Suprapubic skin (tissue), 4 donors: Measurements from ENCODE around the gene CHRND.

Experiments
- POLR2A ChIP-seq, 2 donors: fragments of 450-650 bp; IDR thresholded peaks; one replicate each; pipeline ENCODE4 v1.6.1; 2017; ENCODE audit warnings: antibody characterized with exemption in 2 of 2, mild to moderate bottlenecking in 2 of 2, moderate library complexity in 2 of 2
- POLR2AphosphoS5 ChIP-seq, 3 donors: sonication (generic); formaldehyde crosslinking; IDR thresholded peaks; one replicate each; pipeline ENCODE4 v1.6.1; 2017; ENCODE audit warnings: antibody characterized with exemption in 3 of 3
- TF ChIP-seq, protein P1 (sequence below), 2 donors: fragments of 200-600 bp in 1 of 2; fragments of 450-650 bp in 1 of 2; sonication (generic) in 1 of 2; IDR thresholded peaks; one replicate each; pipeline ENCODE4 v1.5.1; 2016 to 2019; ENCODE audit warnings: antibody characterized with exemption in 2 of 2, mild to moderate bottlenecking in 1 of 2, moderate library complexity in 1 of 2

- TF ChIP-seq POLR2A (IDR thresholded peaks at IDR 0.05) (no peak), POLR2AphosphoS5 (IDR thresholded peaks at IDR 0.05) (no peak)
- TF ChIP-seq, protein P1, sequence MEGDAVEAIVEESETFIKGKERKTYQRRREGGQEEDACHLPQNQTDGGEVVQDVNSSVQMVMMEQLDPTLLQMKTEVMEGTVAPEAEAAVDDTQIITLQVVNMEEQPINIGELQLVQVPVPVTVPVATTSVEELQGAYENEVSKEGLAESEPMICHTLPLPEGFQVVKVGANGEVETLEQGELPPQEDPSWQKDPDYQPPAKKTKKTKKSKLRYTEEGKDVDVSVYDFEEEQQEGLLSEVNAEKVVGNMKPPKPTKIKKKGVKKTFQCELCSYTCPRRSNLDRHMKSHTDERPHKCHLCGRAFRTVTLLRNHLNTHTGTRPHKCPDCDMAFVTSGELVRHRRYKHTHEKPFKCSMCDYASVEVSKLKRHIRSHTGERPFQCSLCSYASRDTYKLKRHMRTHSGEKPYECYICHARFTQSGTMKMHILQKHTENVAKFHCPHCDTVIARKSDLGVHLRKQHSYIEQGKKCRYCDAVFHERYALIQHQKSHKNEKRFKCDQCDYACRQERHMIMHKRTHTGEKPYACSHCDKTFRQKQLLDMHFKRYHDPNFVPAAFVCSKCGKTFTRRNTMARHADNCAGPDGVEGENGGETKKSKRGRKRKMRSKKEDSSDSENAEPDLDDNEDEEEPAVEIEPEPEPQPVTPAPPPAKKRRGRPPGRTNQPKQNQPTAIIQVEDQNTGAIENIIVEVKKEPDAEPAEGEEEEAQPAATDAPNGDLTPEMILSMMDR (IDR thresholded peaks at IDR 0.05): no peak
Measured at GRCh38 chr2:232494542-232494941, 31.4 kb upstream of the CHRND start.
